Esophagus muscularis mucosa (tissue), 4 donors: ENCODE data around the gene PLXNA4.

Experiments
- EP300 ChIP-seq: sonication (generic); formaldehyde crosslinking; IDR thresholded peaks from one replicate; pipeline ENCODE4 v1.6.1; 2017; ENCODE audit warnings: antibody characterized with exemption
- POLR2A ChIP-seq: fragments of 450-650 bp; IDR thresholded peaks from one replicate; pipeline ENCODE4 v1.6.1; 2017; ENCODE audit warnings: antibody characterized with exemption, moderate library complexity, mild to moderate bottlenecking, low read depth
- POLR2AphosphoS5 ChIP-seq, 2 donors: sonication (generic); formaldehyde crosslinking; IDR thresholded peaks; one replicate each; pipeline ENCODE4 v1.6.1; 2017; ENCODE audit warnings: antibody characterized with exemption in 2 of 2
- TF ChIP-seq, protein P1 (sequence below), 3 experiments: fragments of 200-600 bp in 2 of 3; fragments of 450-650 bp in 1 of 3; sonication (generic) in 2 of 3; IDR thresholded peaks; one replicate each; pipeline ENCODE4 v1.5.1; 2017 to 2019; ENCODE audit warnings: antibody characterized with exemption in 3 of 3, mild to moderate bottlenecking in 2 of 3, moderate library complexity in 1 of 3

DNA sequence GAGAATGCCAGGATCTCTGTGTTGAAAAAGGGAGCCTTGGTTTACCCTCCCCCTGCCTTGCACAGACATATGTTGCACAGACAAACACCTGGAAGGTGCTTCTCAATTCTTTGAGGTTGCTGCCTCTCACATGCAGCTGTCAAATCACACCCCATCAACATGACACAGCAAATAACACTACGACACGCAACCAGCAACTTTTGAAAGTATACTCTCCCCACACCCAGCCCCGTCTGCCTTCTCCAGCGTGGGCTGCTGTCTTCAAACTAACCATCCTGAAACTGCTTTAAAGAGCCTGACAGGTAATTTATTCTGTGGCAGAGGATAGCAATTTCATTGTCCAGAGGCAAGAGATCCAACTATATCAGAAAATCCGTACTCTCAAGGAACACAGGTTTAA, 136.1 kb downstream of the PLXNA4 start:
- TF ChIP-seq POLR2AphosphoS5 (IDR thresholded peaks at IDR 0.05) = no peak
- TF ChIP-seq EP300 = no peak
- TF ChIP-seq, protein P1, sequence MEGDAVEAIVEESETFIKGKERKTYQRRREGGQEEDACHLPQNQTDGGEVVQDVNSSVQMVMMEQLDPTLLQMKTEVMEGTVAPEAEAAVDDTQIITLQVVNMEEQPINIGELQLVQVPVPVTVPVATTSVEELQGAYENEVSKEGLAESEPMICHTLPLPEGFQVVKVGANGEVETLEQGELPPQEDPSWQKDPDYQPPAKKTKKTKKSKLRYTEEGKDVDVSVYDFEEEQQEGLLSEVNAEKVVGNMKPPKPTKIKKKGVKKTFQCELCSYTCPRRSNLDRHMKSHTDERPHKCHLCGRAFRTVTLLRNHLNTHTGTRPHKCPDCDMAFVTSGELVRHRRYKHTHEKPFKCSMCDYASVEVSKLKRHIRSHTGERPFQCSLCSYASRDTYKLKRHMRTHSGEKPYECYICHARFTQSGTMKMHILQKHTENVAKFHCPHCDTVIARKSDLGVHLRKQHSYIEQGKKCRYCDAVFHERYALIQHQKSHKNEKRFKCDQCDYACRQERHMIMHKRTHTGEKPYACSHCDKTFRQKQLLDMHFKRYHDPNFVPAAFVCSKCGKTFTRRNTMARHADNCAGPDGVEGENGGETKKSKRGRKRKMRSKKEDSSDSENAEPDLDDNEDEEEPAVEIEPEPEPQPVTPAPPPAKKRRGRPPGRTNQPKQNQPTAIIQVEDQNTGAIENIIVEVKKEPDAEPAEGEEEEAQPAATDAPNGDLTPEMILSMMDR (IDR thresholded peaks at IDR 0.05) = no peak
- no peak for TF ChIP-seq POLR2A
